GM21447 (cell line): ENCODE measurements around the gene DUS1L.
"Not testable (repeated sequence)": the region's sequence is repeated elsewhere in the genome, so short reads cannot be mapped to it uniquely, and the experiment has no call there.

Experiments used
- ATAC-seq: cut with Tn5 transposase; IDR thresholded peaks from one replicate; pipeline ENCODE4 v1.9.1; 2021; ENCODE audit not compliant: unreplicated experiment

The DUS1L gene

GRCh38 chr17:82045936-82046484, 19.6 kb downstream of the DUS1L start:
- no peak for ATAC-seq

DNA sequence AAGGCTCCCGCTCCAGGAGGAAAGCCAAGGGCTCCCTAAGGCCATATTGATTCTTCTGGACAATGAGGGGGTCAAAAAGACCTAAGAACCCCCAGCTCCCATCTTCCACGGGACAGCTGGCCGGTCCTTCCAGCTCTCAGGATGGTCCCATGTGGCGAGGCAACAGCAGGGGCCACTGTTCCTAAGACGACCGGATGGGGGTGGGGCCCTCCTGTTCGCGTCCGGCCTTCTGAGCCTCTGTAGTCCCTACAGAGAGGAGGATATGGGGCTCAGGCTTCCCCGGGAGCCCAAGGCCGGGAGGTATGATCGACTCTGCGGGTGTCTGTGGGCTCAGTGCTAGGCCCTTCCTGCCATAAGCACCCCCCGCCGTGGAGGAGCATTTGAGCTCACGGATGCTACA, 22.1 kb downstream of the DUS1L start:
- ATAC-seq = no peak

DNA sequence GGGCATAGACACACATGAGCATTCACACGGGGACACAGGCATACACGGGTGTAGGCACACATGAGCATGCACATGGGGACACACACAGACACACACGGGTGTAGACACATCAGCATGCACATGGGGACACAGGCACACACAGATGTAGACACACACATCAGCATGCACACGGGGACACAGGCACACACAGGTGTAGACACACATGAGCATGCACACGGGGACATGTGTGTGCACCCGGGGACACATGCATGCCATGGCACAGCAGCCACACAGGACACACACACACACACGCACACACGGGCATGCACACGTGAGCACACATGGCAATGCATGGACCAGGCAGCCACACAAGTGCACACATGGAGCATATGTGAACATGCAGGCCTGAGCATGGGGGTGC, 23.0 kb downstream of the DUS1L start:
- ATAC-seq = no peak

GRCh38 chr17:82041144-82041814, 24.3 kb downstream of the DUS1L start:
- no peak for ATAC-seq

DNA sequence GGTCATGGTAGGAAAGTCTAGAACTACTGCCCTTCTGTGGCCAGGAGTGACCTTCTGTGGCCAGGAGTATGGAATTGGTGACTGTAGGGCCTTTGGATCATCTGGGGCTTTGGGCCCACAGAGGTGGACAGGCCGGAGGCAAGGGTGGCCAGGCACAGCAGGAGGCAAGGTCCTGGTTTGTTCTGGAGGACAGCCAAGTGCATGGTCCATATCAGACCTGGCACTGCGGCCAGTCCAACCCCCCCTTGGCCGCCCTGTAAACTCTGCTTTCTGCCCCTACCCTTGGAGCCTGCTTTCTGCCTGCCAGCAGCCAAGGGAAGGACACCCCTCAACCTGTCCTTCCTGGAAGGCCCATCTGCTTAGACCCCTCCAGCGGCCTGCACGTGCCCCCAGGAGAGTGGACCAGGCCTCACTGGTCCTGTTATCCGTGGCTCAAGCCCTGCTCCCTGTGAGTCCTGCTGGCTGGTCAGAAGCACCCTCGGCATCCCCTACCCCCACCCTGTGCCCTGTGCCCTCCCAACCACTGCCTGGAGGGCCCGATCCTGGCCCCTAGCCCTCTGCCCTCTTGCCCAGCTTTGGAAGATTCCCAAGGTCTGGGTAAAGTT, 25.8 kb downstream of the DUS1L start:
- ATAC-seq = no peak

- ATAC-seq = not testable (repeated sequence)
These were observed 26.7 kb downstream of the DUS1L start for GRCh38 chr17:82038796-82039409.

DNA sequence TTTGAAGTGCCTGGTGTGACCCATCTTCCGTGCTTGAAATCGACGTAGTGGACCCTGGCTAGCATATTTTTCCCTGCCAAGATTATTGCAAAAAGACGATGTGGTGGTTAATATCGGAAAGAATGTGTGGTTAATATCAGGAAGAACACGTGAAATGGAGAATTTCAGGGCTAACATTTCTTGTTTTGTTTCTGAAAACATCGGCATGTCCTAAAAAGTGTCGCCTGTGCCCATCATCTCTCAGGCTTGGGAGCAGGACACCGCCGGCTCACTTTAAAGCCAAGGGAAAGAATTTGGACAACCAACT, 27.8 kb downstream of the DUS1L start:
- ATAC-seq = no peak

DNA sequence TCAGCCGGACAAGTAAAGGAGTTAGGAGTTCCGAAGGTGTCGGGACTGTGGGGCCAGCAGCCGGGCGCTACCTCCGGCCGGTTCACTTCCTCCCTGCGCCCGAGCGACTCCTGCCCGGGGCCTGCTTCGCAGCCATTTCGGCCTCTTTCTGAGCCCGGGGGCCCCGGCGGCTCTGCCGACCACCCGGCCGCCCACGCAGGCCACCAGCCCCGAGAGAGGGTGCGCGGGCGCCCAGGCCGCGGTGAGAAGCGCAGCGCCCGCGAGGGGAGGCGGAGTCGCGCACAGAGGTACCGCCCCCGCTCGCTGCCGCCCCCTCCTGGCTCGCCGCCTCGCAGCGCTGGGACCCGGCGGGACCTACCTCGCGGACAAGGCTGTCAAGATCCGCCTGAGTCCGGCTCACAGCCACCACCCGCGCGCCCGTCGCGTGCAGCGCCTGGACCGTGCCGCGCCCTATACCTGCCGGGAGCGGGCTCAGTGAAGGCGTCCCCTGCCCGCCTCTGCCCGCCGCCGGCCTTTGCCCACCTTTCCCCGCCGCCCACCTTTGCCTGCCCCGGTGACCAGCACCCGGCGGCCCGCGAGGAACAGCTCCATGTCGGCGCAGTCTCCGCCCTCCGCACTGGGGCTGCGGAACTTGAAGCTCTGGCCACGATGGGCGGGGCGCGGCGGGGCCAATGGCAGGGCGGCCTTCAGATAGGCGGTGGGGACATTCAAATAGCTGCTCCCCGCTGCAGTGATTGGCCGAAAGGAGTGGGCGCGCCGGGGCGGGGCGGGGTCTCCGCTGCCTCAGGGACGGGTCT, 28.3 kb downstream of the DUS1L start, which contains the start of gene DCXR:
Gene DCXR, minus strand, starts transcription at position 606 of the 797 bp plus-strand sequence. Its CDS starts 15 bp downstream, at position 591.
- peak; percentile 91 for ATAC-seq

DNA sequence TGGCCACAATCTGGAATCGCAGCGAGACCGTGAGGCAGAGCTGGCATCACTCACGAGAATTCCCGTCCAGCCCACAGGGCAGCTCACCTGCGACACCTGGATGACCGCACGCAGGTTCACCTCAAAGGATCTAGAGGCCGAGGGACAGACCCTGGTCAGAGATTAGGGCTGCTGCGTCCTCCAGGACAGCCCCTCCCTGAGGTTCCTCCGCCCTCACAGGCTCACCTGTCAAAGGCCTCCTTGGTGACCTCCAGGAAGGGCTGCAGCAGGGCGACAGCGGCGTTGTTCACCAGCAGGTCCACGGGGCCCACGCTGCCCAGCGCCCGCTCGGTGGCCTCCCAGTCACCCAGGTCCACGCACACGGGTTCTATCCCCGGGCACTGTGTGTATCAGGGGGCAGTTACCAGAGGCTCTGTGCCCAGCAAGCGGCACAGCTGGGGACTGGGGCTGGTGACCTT, 28.9 kb downstream of the DUS1L start:
- no peak for ATAC-seq

- no peak for ATAC-seq
These were observed 29.5 kb downstream of the DUS1L start for GRCh38 chr17:82035956-82036633.

- ATAC-seq = no peak
These were observed 30.1 kb downstream of the DUS1L start for GRCh38 chr17:82035488-82035887.

- ATAC-seq = no peak
These were observed 31.1 kb downstream of the DUS1L start for GRCh38 chr17:82034371-82035011.

- ATAC-seq = no peak
These were observed 32.1 kb downstream of the DUS1L start for GRCh38 chr17:82033359-82034085.

DNA sequence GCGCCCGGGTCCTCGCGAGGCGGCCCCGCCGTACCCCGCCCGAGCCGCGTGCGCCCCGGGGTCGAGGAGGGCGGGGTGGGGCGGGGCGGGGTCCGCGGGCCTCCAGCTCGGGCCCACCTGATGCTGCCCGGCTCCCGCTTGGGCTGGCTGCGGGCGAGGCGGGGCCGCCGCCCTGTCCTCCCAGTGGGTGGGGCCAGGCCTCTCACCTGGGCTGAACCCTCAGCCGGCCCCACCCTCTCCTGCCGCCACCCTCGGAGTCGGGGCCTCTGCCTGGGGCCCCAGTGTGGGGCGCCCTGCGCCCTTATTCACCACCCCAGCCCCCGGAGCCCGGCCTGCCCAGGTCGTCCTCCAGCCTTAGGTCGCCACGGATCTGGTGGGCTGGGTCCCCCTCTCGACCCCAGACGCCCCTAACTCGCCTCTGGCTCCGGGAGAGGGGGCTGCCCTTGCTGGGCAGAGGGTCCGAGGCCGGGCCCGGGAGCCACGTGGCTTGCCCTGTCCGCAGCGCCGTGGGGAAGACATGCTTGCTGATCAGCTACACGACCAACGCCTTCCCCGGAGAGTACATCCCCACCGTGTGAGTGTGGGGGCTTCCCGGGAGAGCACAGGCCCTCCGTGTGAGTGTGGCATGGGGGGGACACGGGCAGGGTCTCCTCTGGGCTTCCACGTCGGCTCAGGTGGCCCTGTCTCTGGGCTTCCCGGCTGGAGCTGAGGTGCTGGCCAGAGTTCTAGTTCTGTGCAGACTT, 33.5 kb downstream of the DUS1L start:
- no peak for ATAC-seq

DNA sequence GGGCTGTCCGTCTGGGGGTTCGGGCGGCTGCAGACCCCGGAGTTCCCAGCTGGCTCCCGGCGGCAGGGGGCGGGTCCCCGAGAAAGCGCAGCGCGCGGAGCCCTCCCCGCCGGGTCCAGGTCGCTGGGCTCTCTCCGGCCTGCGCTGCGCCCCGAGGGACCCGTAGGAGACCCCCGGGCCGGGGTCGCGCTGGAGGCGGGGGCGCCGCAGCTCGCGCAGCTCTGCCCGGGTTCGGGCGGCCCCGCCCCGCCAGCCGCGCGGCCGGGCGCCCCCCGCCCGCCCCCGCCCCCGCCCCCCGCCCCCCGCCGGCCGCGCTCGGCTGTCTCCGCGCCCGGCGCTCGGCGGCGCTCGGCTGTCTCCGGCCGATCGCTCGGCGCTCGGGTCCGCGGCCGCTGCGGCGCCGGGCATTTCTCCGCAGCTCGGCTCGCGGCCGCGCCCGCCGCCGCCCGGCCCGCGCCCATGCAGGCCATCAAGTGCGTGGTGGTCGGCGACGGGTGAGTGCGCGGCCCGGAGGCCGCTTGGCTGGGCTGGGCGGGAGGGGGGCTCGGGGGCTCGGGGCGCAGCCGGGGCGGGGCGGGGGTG, 34.2 kb downstream of the DUS1L start, which contains the start of gene RAC3:
Gene RAC3, plus strand, starts transcription at position 376 of the 582 bp plus-strand sequence. Its CDS starts 84 bp downstream, at position 460.
- ATAC-seq = no peak

GRCh38 chr17:82030470-82031302, 34.9 kb downstream of the DUS1L start:
- ATAC-seq = peak; percentile 49

DNA sequence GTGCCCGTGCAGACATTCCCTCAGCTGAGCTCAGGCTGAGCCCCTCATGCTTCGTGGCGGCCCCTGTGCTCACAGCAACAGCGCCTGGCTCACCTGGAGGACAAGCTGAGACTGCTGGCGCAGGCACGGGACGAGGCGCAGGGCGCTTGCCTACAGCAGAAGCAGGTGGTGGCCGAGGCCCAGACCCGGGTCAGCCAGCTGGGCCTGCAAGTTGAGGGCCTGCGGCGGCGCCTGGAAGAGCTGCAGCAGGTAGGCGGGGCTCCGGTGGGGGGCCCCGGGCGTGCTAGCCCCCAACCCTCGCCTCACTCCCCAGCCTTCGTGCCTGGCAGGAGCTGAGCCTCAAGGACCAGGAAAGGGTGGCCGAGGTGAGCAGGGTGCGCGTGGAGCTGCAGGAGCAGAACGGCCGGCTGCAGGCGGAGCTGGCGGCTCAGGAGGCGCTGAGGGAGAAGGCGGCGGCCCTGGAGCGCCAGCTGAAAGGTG, 35.6 kb downstream of the DUS1L start:
- ATAC-seq = no peak
